ENCODE data around the gene PTPRT.

PTPRT gene

GRCh38 chr20:42852691-42853090 lies 337.0 kb downstream of the PTPRT start:
- Histone ChIP-seq H3K4me1 (ENCODE audit: control insufficient read depth, insufficient read depth, low read length, poor library complexity, severe bottlenecking) (no peaks in the 10 kb centered on the region), H3K9me3 (ENCODE audit: control insufficient read depth, low read length) (no peaks in the 10 kb centered on the region), H3K36me3 (ENCODE audit: control insufficient read depth, insufficient read depth, low read length) (no peaks in the 10 kb centered on the region), H3K4me3 (ENCODE audit: extremely low read depth, insufficient read depth, low read length, poor library complexity, severe bottlenecking) (no peak overlapping the region), H3K27ac (ENCODE audit: low read depth, low read length, severe bottlenecking) (no peak overlapping the region)

GRCh38 chr20:42846784-42847490 lies 342.8 kb downstream of the PTPRT start:
- Histone ChIP-seq H3K4me3 (ENCODE audit: extremely low read depth, insufficient read depth, low read length, poor library complexity, severe bottlenecking) (no peak overlapping the region), H3K4me1 (ENCODE audit: control insufficient read depth, insufficient read depth, low read length, poor library complexity, severe bottlenecking) (no peaks in the 10 kb centered on the region), H3K9me3 (ENCODE audit: control insufficient read depth, low read length) (no peaks in the 10 kb centered on the region), H3K27ac (ENCODE audit: low read depth, low read length, severe bottlenecking) (no peak overlapping the region), H3K36me3 (ENCODE audit: control insufficient read depth, insufficient read depth, low read length) (no peaks in the 10 kb centered on the region)
- 59 to 73% methylated on average over 4 to 6 of the region's 8 CpGs for WGBS, 2 experiments (ENCODE audit: insufficient coverage in 2 of 2)

- H3K9me3 ChIP-seq (ENCODE audit: control insufficient read depth, low read length) = no peaks in the 10 kb centered on the region
- no peak overlapping the region for H3K27ac ChIP-seq (ENCODE audit: low read depth, low read length, severe bottlenecking)
- H3K36me3 ChIP-seq (ENCODE audit: control insufficient read depth, insufficient read depth, low read length) = no peaks in the 10 kb centered on the region
- no peaks in the 10 kb centered on the region for H3K4me1 ChIP-seq (ENCODE audit: control insufficient read depth, insufficient read depth, low read length, poor library complexity, severe bottlenecking)
- no peak overlapping the region for H3K4me3 ChIP-seq (ENCODE audit: extremely low read depth, insufficient read depth, low read length, poor library complexity, severe bottlenecking)
- 87 to 92% methylated on average over 5 to 6 of the region's 6 CpGs for WGBS, 2 experiments (ENCODE audit: insufficient coverage in 2 of 2)
These were observed 345.0 kb downstream of the PTPRT start for GRCh38 chr20:42844751-42845150.

GRCh38 chr20:42837456-42837855 lies 352.2 kb downstream of the PTPRT start:
- WGBS, 2 experiments (ENCODE audit: insufficient coverage in 2 of 2) = 91 to 100% methylated on average over 1 to 2 of the region's 3 CpGs
- no peaks in the 10 kb centered on the region for H3K9me3 ChIP-seq (ENCODE audit: control insufficient read depth, low read length)
- no peak overlapping the region for H3K27ac ChIP-seq (ENCODE audit: low read depth, low read length, severe bottlenecking)
- H3K4me3 ChIP-seq (ENCODE audit: extremely low read depth, insufficient read depth, low read length, poor library complexity, severe bottlenecking) = no peak overlapping the region
- no peaks in the 10 kb centered on the region for H3K36me3 ChIP-seq (ENCODE audit: control insufficient read depth, insufficient read depth, low read length)
- no peaks in the 10 kb centered on the region for H3K4me1 ChIP-seq (ENCODE audit: control insufficient read depth, insufficient read depth, low read length, poor library complexity, severe bottlenecking)

GRCh38 chr20:42836339-42836738 lies 353.4 kb downstream of the PTPRT start:
- WGBS, 2 experiments (ENCODE audit: insufficient coverage in 2 of 2) = 65 to 79% methylated on average over 3 to 5 of the region's 5 CpGs
- Histone ChIP-seq H3K27ac (ENCODE audit: low read depth, low read length, severe bottlenecking) (no peak overlapping the region), H3K4me3 (ENCODE audit: extremely low read depth, insufficient read depth, low read length, poor library complexity, severe bottlenecking) (no peak overlapping the region), H3K4me1 (ENCODE audit: control insufficient read depth, insufficient read depth, low read length, poor library complexity, severe bottlenecking) (no peaks in the 10 kb centered on the region), H3K9me3 (ENCODE audit: control insufficient read depth, low read length) (no peaks in the 10 kb centered on the region), H3K36me3 (ENCODE audit: control insufficient read depth, insufficient read depth, low read length) (no peaks in the 10 kb centered on the region)

- H3K9me3 ChIP-seq (ENCODE audit: control insufficient read depth, low read length) = no peaks in the 10 kb centered on the region
- no peak overlapping the region for H3K4me3 ChIP-seq (ENCODE audit: extremely low read depth, insufficient read depth, low read length, poor library complexity, severe bottlenecking)
- no peak overlapping the region for H3K27ac ChIP-seq (ENCODE audit: low read depth, low read length, severe bottlenecking)
- WGBS, 2 experiments (ENCODE audit: insufficient coverage in 2 of 2) = 77 to 87% methylated on average over 6 of the region's 6 CpGs
- no peaks in the 10 kb centered on the region for H3K4me1 ChIP-seq (ENCODE audit: control insufficient read depth, insufficient read depth, low read length, poor library complexity, severe bottlenecking)
- no peaks in the 10 kb centered on the region for H3K36me3 ChIP-seq (ENCODE audit: control insufficient read depth, insufficient read depth, low read length)
These were observed 381.8 kb downstream of the PTPRT start for GRCh38 chr20:42807876-42808275.

GRCh38 chr20:42795111-42795695 lies 394.5 kb downstream of the PTPRT start:
- H3K4me1 ChIP-seq (ENCODE audit: control insufficient read depth, insufficient read depth, low read length, poor library complexity, severe bottlenecking) = no peaks in the 10 kb centered on the region
- no peak overlapping the region for H3K27ac ChIP-seq (ENCODE audit: low read depth, low read length, severe bottlenecking)
- no peaks in the 10 kb centered on the region for H3K36me3 ChIP-seq (ENCODE audit: control insufficient read depth, insufficient read depth, low read length)
- no peak overlapping the region for H3K4me3 ChIP-seq (ENCODE audit: extremely low read depth, insufficient read depth, low read length, poor library complexity, severe bottlenecking)
- H3K9me3 ChIP-seq (ENCODE audit: control insufficient read depth, low read length) = no peaks in the 10 kb centered on the region
- 85 to 88% methylated on average over 9 of the region's 11 CpGs for WGBS, 2 experiments (ENCODE audit: insufficient coverage in 2 of 2)

GRCh38 chr20:42792052-42792451 lies 397.7 kb downstream of the PTPRT start:
- Histone ChIP-seq H3K4me3 (ENCODE audit: extremely low read depth, insufficient read depth, low read length, poor library complexity, severe bottlenecking) (no peak overlapping the region), H3K9me3 (ENCODE audit: control insufficient read depth, low read length) (no peaks in the 10 kb centered on the region), H3K4me1 (ENCODE audit: control insufficient read depth, insufficient read depth, low read length, poor library complexity, severe bottlenecking) (no peaks in the 10 kb centered on the region), H3K36me3 (ENCODE audit: control insufficient read depth, insufficient read depth, low read length) (no peaks in the 10 kb centered on the region), H3K27ac (ENCODE audit: low read depth, low read length, severe bottlenecking) (no peak overlapping the region)
- WGBS, 2 experiments (ENCODE audit: insufficient coverage in 2 of 2) = 88 to 100% methylated on average over 1 of the region's 1 CpG

- 85 to 91% methylated on average over 2 of the region's 2 CpGs for WGBS, 2 experiments (ENCODE audit: insufficient coverage in 2 of 2)
- H3K9me3 ChIP-seq (ENCODE audit: control insufficient read depth, low read length) = no peaks in the 10 kb centered on the region
- H3K36me3 ChIP-seq (ENCODE audit: control insufficient read depth, insufficient read depth, low read length) = no peaks in the 10 kb centered on the region
- H3K27ac ChIP-seq (ENCODE audit: low read depth, low read length, severe bottlenecking) = no peak overlapping the region
- no peaks in the 10 kb centered on the region for H3K4me1 ChIP-seq (ENCODE audit: control insufficient read depth, insufficient read depth, low read length, poor library complexity, severe bottlenecking)
- H3K4me3 ChIP-seq (ENCODE audit: extremely low read depth, insufficient read depth, low read length, poor library complexity, severe bottlenecking) = no peak overlapping the region
These were observed 399.6 kb downstream of the PTPRT start for GRCh38 chr20:42790111-42790510.

GRCh38 chr20:42788707-42789106 lies 401.0 kb downstream of the PTPRT start:
- 83 to 86% methylated on average over 1 to 2 of the region's 5 CpGs for WGBS, 2 experiments (ENCODE audit: insufficient coverage in 2 of 2)
- Histone ChIP-seq H3K27ac (ENCODE audit: low read depth, low read length, severe bottlenecking) (no peak overlapping the region), H3K9me3 (ENCODE audit: control insufficient read depth, low read length) (no peaks in the 10 kb centered on the region), H3K4me3 (ENCODE audit: extremely low read depth, insufficient read depth, low read length, poor library complexity, severe bottlenecking) (no peak overlapping the region), H3K36me3 (ENCODE audit: control insufficient read depth, insufficient read depth, low read length) (no peaks in the 10 kb centered on the region), H3K4me1 (ENCODE audit: control insufficient read depth, insufficient read depth, low read length, poor library complexity, severe bottlenecking) (no peaks in the 10 kb centered on the region)

GRCh38 chr20:42785041-42785440 lies 404.7 kb downstream of the PTPRT start:
- Histone ChIP-seq H3K9me3 (ENCODE audit: control insufficient read depth, low read length) (no peaks in the 10 kb centered on the region), H3K4me1 (ENCODE audit: control insufficient read depth, insufficient read depth, low read length, poor library complexity, severe bottlenecking) (no peaks in the 10 kb centered on the region), H3K4me3 (ENCODE audit: extremely low read depth, insufficient read depth, low read length, poor library complexity, severe bottlenecking) (no peak overlapping the region), H3K27ac (ENCODE audit: low read depth, low read length, severe bottlenecking) (no peak overlapping the region), H3K36me3 (ENCODE audit: control insufficient read depth, insufficient read depth, low read length) (no peaks in the 10 kb centered on the region)
- no CpG with 5 or more reads among the region's 4 CpGs for WGBS, 2 experiments (ENCODE audit: insufficient coverage in 2 of 2)
